Measurements from ENCODE around the gene SAMD4A.
A peak's percentile ranks its signal among the peaks of the same experiment; 100 is the strongest.

Gene SAMD4A

GRCh38 chr14:54722791-54723432 is 156.0 kb downstream of the SAMD4A start:
- POLR2A ChIA-PET = interaction anchor here (0.9 to 1.6 kb wide), 2 partner anchors 156 to 157 kb away, joined by 3 to 11 read pairs; partner anchors contain the start of gene SAMD4A

GRCh38 chr14:54724123-54724522 is 157.2 kb downstream of the SAMD4A start:
- ChIA-PET POLR2A (interaction anchor here (1.2 kb wide), 1 partner anchor 159 kb away, joined by 4 read pairs; no protein-coding TSS in a partner anchor), CTCF (interaction anchor here (0.6 to 2.8 kb wide), 3 partner anchors 33 to 248 kb away, joined by 3 to 12 read pairs (median 7); no protein-coding TSS in a partner anchor)
- DNase-seq (ENCODE audit: extremely low spot score) = no peak
- TF ChIP-seq L3MBTL2 (conservative IDR thresholded peaks at IDR 0.05) (no peak), SP1 (IDR thresholded peaks at IDR 0.05) (no peak), ZNF384 (IDR thresholded peaks at IDR 0.05) (no peak)

More at GRCh38 chr14:54722791-54723432, 156.0 kb downstream of the SAMD4A start:
- DNase-seq (ENCODE audit: extremely low spot score) = peak; percentile 37
- TF ChIP-seq HDGF (IDR thresholded peaks at IDR 0.05; ENCODE audit: borderline replicate concordance) (no peak), FOXA1 (IDR thresholded peaks at IDR 0.05) (no peak), CTBP1 (IDR thresholded peaks at IDR 0.05; ENCODE audit: borderline replicate concordance) (no peak), NFRKB (IDR thresholded peaks at IDR 0.05) (no peak), SP1 (IDR thresholded peaks at IDR 0.05) (no peak), PKNOX1 (IDR thresholded peaks at IDR 0.05) (no peak), ELF4 (IDR thresholded peaks at IDR 0.05) (no peak), ZNF384 (IDR thresholded peaks at IDR 0.05) (no peak), BHLHE40 (IDR thresholded peaks at IDR 0.05; ENCODE audit: borderline replicate concordance) (no peak)
- CTCF ChIA-PET = interaction anchor here (0.8 to 2.8 kb wide), 3 partner anchors 12 to 50 kb away, joined by 3 to 12 read pairs (median 7); no protein-coding TSS in a partner anchor

- POLR2A ChIA-PET = interaction anchor here (1.2 kb wide), 1 partner anchor 159 kb away, joined by 4 read pairs; no protein-coding TSS in a partner anchor
- CTCF ChIA-PET = interaction anchor here (1.8 kb wide), 1 partner anchor 48 kb away, joined by 7 read pairs; no protein-coding TSS in a partner anchor
- TF ChIP-seq SUZ12 (IDR thresholded peaks at IDR 0.05) (no peak), SP1 (IDR thresholded peaks at IDR 0.05) (no peak), ZNF384 (IDR thresholded peaks at IDR 0.05) (no peak), ELF4 (IDR thresholded peaks at IDR 0.05) (no peak), TARDBP (IDR thresholded peaks at IDR 0.05) (no peak)
- DNase-seq (ENCODE audit: extremely low spot score) = no peak
Measured at GRCh38 chr14:54724676-54725325, 157.9 kb downstream of the SAMD4A start.

GRCh38 chr14:54725998-54726397 is 159.1 kb downstream of the SAMD4A start:
- POLR2A ChIA-PET = no interaction called here

GRCh38 chr14:54727929-54728328 is 161.0 kb downstream of the SAMD4A start:
- ChIA-PET POLR2A (no interaction called here), CTCF (interaction anchor here (0.5 to 1.1 kb wide), 2 partner anchors 45 to 55 kb away, joined by 3 to 5 read pairs; no protein-coding TSS in a partner anchor)
- TF ChIP-seq FOXM1 (IDR thresholded peaks at IDR 0.05; ENCODE audit: borderline replicate concordance) (no peak), CTBP1 (IDR thresholded peaks at IDR 0.05; ENCODE audit: borderline replicate concordance) (no peak)
- no peak for DNase-seq (ENCODE audit: extremely low spot score)

More at GRCh38 chr14:54725998-54726397, 159.1 kb downstream of the SAMD4A start:
- TF ChIP-seq SP1 (IDR thresholded peaks at IDR 0.05) = no peak
- TF ChIP-seq TARDBP (IDR thresholded peaks at IDR 0.05) = no peak
- no peak for TF ChIP-seq ARNT (IDR thresholded peaks at IDR 0.05)
- CTCF ChIA-PET = interaction anchor here (0.8 kb wide), 1 partner anchor 48 kb away, joined by 3 read pairs; no protein-coding TSS in a partner anchor
- no peak for DNase-seq (ENCODE audit: extremely low spot score)

GRCh38 chr14:54728700-54729527 is 162.0 kb downstream of the SAMD4A start:
- TF ChIP-seq FOXK2 (IDR thresholded peaks at IDR 0.05) (no peak), BHLHE40 (IDR thresholded peaks at IDR 0.05; ENCODE audit: borderline replicate concordance) (no peak), FOXA1 (IDR thresholded peaks at IDR 0.05) (no peak), ELF4 (IDR thresholded peaks at IDR 0.05) (no peak), L3MBTL2 (conservative IDR thresholded peaks at IDR 0.05) (no peak), PKNOX1 (IDR thresholded peaks at IDR 0.05) (no peak), ARNT (IDR thresholded peaks at IDR 0.05) (no peak), TARDBP (IDR thresholded peaks at IDR 0.05) (no peak), SUZ12 (IDR thresholded peaks at IDR 0.05) (no peak)
- DNase-seq (ENCODE audit: extremely low spot score) = no peak
- ChIA-PET POLR2A (no interaction called here), CTCF (interaction anchor here (1.1 kb wide), 1 partner anchor 44 kb away, joined by 5 read pairs; no protein-coding TSS in a partner anchor)

All from HEK293T (cell line).